Hepatocyte (in vitro differentiated cells): Measurements from ENCODE around the gene PNMA5. TPM values are rescaled to one million over a fixed set of nuclear protein-coding genes. Genes with fewer than 3 reads are reported as not detected.
"Not testable (repeated sequence)": the region's sequence is repeated elsewhere in the genome, so short reads cannot be mapped to it uniquely, and the experiment has no call there.

Source experiments
- DNase-seq: peaks from one replicate; pipeline ENCODE4 v3.0.0-alpha.2; 2016; ENCODE audit warnings: low spot score
- H2AFZ ChIP-seq: fragments of 200-600 bp; sonication (generic); 2 replicates; pipeline ENCODE4 v1.6.0; 2016; ENCODE audit warnings: antibody characterized with exemption, mild to moderate bottlenecking
- H3K27ac ChIP-seq: fragments of 200-600 bp; sonication (generic); 2 replicates; pipeline ENCODE4 v1.5.1; 2016; ENCODE audit warnings: mild to moderate bottlenecking
- H3K27me3 ChIP-seq: fragments of 200-600 bp; sonication (generic); 2 replicates; pipeline ENCODE4 v1.6.1; 2016
- H3K36me3 ChIP-seq: fragments of 200-600 bp; sonication (generic); replicated peaks from 2 replicates; pipeline ENCODE4 v1.5.1; 2016; ENCODE audit warnings: low read depth; ENCODE audit not compliant: insufficient read depth
- H3K4me1 ChIP-seq: fragments of 200-600 bp; sonication (generic); 2 replicates; pipeline ENCODE4 v1.5.1; 2016; ENCODE audit warnings: mild to moderate bottlenecking, moderate library complexity; ENCODE audit not compliant: insufficient read depth
- H3K4me2 ChIP-seq: fragments of 200-600 bp; sonication (generic); 2 replicates; pipeline ENCODE4 v1.6.0; 2016
- H3K4me3 ChIP-seq: fragments of 200-600 bp; sonication (generic); 2 replicates; pipeline ENCODE4 v1.5.1; 2016; ENCODE audit warnings: mild to moderate bottlenecking
- H3K79me2 ChIP-seq: fragments of 200-600 bp; sonication (generic); 2 replicates; pipeline ENCODE4 v1.6.0; 2017; ENCODE audit warnings: mild to moderate bottlenecking
- H3K9me2 ChIP-seq: fragments of 200-600 bp; sonication (generic); replicated peaks from 2 replicates; pipeline ENCODE4 v1.6.0; 2017; ENCODE audit warnings: mild to moderate bottlenecking; ENCODE audit not compliant: insufficient read depth
- H3K9me3 ChIP-seq: fragments of 200-600 bp; sonication (generic); 2 replicates; pipeline ENCODE4 v1.5.1; 2016; ENCODE audit warnings: low read depth, mild to moderate bottlenecking
- H4K20me1 ChIP-seq: fragments of 200-600 bp; sonication (generic); 2 replicates; pipeline ENCODE4 v1.6.0; 2016; ENCODE audit warnings: mild to moderate bottlenecking; ENCODE audit not compliant: insufficient read depth, poor library complexity, severe bottlenecking
- CTCF ChIP-seq: fragments of 200-600 bp; sonication (generic); IDR thresholded peaks from 2 replicates; pipeline ENCODE4 v1.5.1; 2016; ENCODE audit warnings: antibody characterized with exemption, mild to moderate bottlenecking; ENCODE audit not compliant: poor library complexity
- EZH2 ChIP-seq: fragments of 200-600 bp; sonication (generic); IDR thresholded peaks from 2 replicates; pipeline ENCODE4 v1.6.1; 2016; ENCODE audit warnings: antibody characterized with exemption, mild to moderate bottlenecking, borderline replicate concordance
- EZH2phosphoT487 ChIP-seq: fragments of 200-600 bp; sonication (generic); IDR thresholded peaks from one replicate; pipeline ENCODE4 v1.6.1; 2018; ENCODE audit warnings: antibody characterized with exemption, mild to moderate bottlenecking, low read depth, moderate library complexity; ENCODE audit not compliant: unreplicated experiment, severe bottlenecking
- WGBS: methylation state at CpG from one replicate; pipeline ENCODE4 v1.1.6; 2016; ENCODE audit warnings: low lambda C conversion rate; ENCODE audit errors: missing lambda C conversion rate; 5-methylcytosine and 5-hydroxymethylcytosine counted together
- polyA plus RNA-seq: library from polyadenylated mRNA; unstranded; fragments of >200 nt; fragmentation: Nextera tagmentation; extraction: Ambion mirVana; gene quantifications from 2 replicates; pipeline ENCODE4 v1.2.1, GENCODE V29; 2016
- total RNA-seq: library from RNA; depleted of rRNA; stranded (reverse); fragments of >200 nt; gene quantifications from 2 replicates; pipeline ENCODE4 v1.2.3, GENCODE V29; 2014

The PNMA5 gene
- total and polyA plus RNA-seq, 2 experiments from 2014 or later, result 0.07 TPM; not detected in 1

DNA sequence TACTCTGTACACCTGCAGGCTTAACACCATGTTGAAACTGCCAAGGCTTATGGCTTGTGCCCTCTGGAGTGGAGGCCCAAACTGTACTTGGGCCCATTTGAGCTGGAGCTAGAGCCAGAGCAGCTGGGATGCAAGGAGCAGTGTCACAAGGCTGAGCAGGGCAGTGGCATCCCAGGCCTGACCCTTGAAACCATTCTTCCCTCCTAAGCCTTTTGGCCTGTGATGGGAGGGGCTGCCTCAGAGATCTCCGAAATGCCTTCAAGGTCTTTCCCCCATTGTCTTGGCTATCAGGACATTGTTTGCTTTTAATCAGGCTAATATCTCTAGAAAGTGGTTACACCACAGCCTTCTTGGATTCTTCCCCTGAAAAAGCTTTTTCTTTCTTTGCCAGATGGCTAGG lies 10.9 kb upstream of the PNMA5 start:
- no peak for DNase-seq

DNA sequence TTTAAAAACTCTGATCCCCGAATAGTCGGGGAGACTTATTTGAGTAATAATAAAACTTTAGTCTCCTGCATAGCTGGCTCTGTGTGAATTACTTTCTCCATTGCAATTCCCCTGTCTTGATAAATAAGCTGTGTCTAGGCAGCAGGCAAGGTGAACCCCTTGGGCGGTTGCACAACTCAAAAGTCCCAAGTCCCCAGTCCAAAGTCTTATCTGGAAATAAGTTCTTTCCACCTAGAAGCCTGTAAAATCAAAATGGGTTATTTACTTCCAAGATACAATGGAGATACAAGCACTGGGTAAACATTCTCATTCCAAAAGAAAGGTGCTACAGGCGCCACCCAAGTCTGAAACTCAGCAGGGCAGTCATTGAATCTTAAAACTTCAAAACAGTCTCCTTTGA lies 10.1 kb upstream of the PNMA5 start:
- Histone ChIP-seq H3K9me2 (no peaks in the 10 kb centered on the region), H3K4me3 (no peak overlapping the region), H3K79me2 (no peaks in the 10 kb centered on the region), H3K4me1 (no peaks in the 10 kb centered on the region), H3K27ac (no peak overlapping the region), H2AFZ (no peak overlapping the region), H3K4me2 (no peak overlapping the region), H4K20me1 (no peaks in the 10 kb centered on the region), H3K9me3 (no peaks in the 10 kb centered on the region), H3K27me3 (no peaks in the 10 kb centered on the region), H3K36me3 (no peaks in the 10 kb centered on the region)
- no peak for TF ChIP-seq CTCF
- TF ChIP-seq EZH2phosphoT487, result no peak
- TF ChIP-seq EZH2, result no peak
- peak; percentile 29 for DNase-seq
- 53% methylated on average over 4 of the region's 4 CpGs for WGBS

More for the DNA sequence above, 10.9 kb upstream of the PNMA5 start:
- Histone ChIP-seq H3K9me3 (no peaks in the 10 kb centered on the region), H4K20me1 (no peaks in the 10 kb centered on the region), H3K79me2 (no peaks in the 10 kb centered on the region), H3K4me3 (no peak overlapping the region), H2AFZ (no peak overlapping the region), H3K4me2 (no peak overlapping the region), H3K27ac (no peak overlapping the region), H3K27me3 (no peaks in the 10 kb centered on the region), H3K36me3 (no peaks in the 10 kb centered on the region), H3K9me2 (no peaks in the 10 kb centered on the region), H3K4me1 (no peaks in the 10 kb centered on the region)
- 69% methylated on average over 1 of the region's 1 CpG for WGBS
- no peak for TF ChIP-seq EZH2
- no peak for TF ChIP-seq CTCF
- TF ChIP-seq EZH2phosphoT487, result no peak

DNA sequence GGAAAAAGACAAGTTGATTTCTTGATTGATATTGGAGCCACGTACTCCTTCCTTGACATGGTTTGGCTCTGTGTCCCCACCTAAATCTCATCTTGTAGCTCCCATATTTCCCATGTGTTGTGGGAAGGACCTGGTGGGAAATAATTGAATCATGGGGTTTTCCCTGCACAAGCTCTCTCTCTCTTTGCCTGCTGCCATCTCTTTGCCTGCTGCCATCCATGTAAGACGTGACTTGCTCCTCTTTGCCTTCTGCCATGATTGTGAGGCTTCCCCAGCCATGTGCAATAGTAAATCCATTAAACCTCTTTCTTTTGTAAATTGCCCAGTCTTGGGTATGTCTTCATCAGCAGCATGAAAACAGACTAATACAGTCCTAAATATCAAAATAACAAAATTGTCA lies 8.3 kb upstream of the PNMA5 start:
- DNase-seq, H3K27me3 ChIP-seq, H3K36me3 ChIP-seq, H3K9me2 ChIP-seq, H3K4me3 ChIP-seq, H3K9me3 ChIP-seq, H2AFZ ChIP-seq, H4K20me1 ChIP-seq, H3K79me2 ChIP-seq, H3K4me2 ChIP-seq, H3K4me1 ChIP-seq, H3K27ac ChIP-seq: not testable (repeated sequence)
- 63% methylated on average over 2 of the region's 2 CpGs for WGBS

DNA sequence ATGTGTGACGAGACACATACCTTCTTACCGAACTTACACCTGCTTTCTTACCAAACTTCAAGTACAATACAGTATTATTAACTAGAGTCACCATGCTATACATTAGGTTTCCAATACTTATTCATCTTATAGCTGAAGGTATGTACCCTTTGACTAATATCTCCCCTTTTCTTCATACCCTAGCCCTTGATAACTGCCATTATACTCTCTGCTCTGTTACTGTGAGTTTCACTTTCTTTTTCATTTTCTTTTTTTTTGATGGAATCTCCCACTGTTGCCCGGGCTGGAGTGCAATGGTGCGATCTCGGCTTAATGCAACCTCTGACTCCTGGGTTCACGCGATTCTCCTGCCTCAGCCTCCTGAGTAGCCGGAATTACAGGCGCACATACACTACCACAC lies 3.4 kb upstream of the PNMA5 start:
- no peak overlapping the region for H3K4me2 ChIP-seq
- DNase-seq, result no peak
- TF ChIP-seq EZH2 (no peak), EZH2phosphoT487 (no peak), CTCF (no peak)
- no peaks in the 10 kb centered on the region for H3K4me1 ChIP-seq
- H3K4me3 ChIP-seq, result no peak overlapping the region
- H4K20me1 ChIP-seq, result no peaks in the 10 kb centered on the region
- no peaks in the 10 kb centered on the region for H3K36me3 ChIP-seq
- no peaks in the 10 kb centered on the region for H3K9me3 ChIP-seq
- no peak overlapping the region for H2AFZ ChIP-seq
- no peaks in the 10 kb centered on the region for H3K27me3 ChIP-seq
- no peaks in the 10 kb centered on the region for H3K79me2 ChIP-seq
- H3K9me2 ChIP-seq, result no peaks in the 10 kb centered on the region
- WGBS, result 84% methylated on average over 9 of the region's 9 CpGs
- no peak overlapping the region for H3K27ac ChIP-seq
